SIG-M5 treated with dmso at 0.1 percent for 504 hours (cell line): ENCODE measurements around the gene WNT4.

Experiments used
- DNase-seq: peaks from one replicate; lab custom pipeline; 2025; ENCODE audit not compliant: unreplicated experiment; lab: John Stamatoyannopoulos, UW

The WNT4 gene

DNA sequence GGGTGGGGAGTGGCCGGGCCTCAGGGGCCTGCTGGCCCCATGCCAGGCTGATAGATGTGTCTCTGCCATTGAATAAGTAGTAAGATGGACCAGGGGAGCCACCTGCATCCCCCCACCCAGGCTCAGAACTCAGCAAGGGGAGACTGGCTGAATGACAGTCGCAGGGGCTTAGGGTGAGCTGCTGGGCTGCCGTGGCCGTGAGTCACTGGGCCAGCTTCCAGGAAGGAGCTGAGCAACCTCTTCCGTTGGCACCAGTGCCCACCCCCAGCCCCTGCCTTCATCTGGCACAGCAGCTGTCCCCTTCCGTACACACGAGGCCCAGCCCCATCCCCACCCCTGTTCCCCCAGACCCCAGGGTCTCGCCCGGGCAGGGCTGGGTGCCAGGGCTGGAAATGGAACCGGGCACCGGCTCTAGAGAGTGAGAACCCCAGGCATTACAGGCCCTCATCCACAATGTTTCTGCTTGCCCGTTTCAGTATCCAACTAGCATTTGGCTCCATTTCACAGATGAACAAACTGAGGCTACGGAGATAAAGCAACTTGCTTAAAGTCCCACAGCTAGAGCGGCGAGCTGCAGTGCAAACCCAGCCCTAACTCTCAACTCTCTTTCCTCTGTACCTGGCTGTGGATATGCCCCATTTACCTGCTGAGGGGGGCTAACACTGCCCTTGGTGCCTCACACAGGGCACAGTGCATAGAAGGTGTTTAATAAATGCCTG lies 10.2 kb downstream of the WNT4 start:
- no peak for DNase-seq

DNA sequence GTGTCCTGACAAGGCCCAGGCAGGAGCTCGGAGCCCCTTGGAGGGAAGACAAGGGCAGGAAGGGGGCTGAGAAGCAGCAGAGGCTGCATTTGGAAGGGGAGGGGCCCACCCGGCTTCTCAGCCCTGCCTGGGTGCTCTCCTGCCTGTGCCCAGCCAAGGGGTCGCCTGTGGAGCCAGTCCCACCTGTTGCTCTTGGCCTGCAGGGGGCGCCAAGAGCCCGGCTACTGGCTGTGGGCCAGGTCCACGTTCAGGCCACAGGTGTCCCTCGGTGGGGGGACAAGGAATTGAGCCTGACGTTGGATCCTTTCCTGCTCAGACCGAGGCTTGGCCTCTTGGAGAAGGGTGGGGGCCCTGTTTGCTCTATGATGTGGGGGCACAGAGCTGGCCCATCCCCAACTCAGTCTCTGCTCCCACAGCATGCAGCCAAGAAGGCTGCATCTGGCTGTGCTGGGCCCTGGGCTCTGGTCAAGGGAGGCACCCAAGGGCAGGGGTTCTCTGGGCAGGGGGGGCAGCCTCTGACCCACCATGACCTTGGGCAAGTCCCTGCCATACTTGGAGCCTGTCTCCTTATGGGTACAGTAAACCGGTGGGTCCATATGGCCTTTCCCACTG lies 10.9 kb downstream of the WNT4 start:
- no peak for DNase-seq

DNA sequence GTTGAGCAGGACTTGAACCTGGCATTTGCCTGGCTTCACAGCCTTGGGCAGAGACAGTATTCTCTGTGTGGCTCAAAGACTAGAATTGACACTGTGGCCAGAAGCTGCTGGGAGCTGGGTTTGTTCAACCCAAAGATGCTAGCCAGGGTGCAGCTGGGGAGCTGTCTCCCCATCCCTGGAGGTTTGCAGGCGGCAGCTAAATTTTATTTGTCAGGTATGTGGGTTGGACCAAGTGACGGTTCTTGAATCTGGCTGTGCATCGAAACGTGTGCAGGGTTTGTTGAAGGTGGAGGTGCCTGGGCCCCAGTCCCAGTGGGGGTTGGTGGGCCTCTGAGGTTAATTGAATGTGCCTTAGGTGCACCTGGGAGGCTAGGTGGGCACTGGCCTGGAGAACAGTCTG lies 11.8 kb downstream of the WNT4 start:
- DNase-seq = no peak

DNA sequence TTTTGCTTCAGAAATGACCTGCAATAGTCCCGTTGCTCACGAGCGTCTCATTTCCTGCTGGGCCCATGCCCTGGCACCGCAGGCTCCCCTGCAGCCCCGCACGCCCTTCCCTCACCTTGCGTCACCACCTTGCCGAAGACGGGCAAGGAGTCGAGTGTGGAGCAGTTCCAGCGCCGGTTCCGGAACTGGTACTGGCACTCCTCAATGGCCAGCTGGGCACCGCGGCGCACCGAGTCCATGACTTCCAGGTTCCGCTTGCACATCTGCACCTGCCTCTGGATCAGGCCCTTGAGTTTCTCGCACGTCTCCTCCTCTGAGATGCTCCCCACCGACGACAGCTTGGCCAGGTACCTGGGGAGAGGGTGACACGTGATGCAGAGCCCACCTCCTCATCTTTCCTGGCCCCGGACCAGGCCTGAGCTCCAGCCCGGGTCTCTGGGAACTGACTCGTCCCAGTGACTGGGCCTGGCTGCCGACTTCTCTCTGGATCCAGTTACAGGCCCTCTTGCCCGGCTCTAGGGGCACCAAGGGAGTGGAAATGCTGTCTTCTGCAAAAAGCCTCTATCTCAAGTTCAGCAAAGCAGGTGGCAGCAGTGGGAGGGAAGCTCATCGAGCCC lies 13.3 kb downstream of the WNT4 start:
- DNase-seq = no peak

DNA sequence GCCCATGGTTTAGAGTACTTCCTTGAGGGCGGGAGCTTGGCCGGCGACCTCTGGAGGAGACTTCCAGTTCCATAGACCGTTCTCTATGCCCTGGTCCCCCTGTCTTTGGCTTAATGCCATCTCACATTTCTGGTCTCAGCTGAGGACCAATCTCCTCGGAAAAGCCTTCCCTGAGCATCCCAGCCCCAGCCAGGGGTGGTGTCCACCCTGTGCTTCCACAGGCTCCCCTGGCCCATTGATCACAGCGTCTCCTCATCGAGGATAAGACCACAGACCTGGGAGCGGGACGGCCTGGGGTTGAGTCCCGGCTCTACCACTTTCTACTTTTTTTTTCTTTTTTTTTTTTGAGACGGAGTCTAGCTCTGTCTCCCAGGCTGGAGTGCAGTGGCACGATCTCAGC lies 14.5 kb downstream of the WNT4 start:
- no peak for DNase-seq

DNA sequence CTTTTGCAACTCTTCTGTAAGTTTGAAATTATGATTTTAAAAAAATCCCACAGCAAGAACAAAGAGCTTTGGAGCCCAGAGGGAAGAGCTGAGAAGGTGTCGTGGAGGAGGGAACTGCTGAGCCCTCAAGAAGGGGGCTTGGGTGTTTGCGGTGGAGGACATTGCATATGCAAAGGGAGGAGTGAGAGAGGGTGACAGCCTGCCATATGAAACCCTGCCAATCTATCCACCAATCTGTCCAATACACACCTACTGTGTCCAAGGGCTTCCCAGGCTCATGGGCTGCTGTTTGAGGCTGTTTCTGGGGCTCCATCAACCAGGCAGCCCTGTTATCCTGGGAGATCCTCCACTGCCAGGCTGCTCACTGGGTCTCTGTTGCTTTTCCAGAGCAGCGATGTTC lies 15.2 kb downstream of the WNT4 start:
- DNase-seq = no peak

DNA sequence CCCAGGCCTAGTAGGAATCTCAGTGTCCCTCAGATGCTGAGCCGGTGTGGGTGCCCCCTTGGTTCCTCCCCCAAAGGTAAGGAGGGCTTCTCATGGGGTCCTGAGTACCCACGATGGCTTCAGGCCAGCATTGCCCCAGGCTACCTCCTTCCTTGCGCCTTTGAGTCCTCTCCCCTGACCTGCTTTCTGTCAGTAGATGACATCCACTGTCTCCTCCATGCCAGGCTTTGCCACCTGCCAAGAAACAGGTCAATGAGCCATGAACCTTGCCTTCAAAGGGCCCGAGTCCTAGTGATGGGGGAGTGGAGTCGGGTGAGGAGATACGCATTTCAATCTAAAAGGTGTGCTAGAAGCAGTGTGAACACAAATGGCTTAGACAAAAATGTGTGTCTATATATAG lies 15.6 kb downstream of the WNT4 start:
- no peak for DNase-seq

DNA sequence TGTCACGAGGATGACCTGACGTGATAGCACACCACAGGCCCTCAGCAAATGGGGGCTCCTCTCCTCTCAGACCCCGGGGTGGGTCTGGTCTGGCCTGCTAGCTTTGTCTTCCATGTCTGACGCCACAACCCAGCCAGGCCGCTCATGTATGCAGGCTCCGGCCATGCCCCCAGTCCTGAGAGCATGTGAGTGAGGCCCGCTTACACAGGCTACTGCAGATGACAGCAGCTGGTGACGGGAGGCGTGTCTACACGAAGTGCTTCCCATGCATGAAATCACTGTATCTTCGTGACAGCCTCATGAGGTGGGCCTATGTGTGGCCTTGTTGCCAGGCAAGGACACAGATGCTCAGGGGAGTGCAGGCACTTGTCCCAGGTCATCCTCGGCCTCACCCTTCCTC lies 16.4 kb downstream of the WNT4 start:
- DNase-seq = no peak

DNA sequence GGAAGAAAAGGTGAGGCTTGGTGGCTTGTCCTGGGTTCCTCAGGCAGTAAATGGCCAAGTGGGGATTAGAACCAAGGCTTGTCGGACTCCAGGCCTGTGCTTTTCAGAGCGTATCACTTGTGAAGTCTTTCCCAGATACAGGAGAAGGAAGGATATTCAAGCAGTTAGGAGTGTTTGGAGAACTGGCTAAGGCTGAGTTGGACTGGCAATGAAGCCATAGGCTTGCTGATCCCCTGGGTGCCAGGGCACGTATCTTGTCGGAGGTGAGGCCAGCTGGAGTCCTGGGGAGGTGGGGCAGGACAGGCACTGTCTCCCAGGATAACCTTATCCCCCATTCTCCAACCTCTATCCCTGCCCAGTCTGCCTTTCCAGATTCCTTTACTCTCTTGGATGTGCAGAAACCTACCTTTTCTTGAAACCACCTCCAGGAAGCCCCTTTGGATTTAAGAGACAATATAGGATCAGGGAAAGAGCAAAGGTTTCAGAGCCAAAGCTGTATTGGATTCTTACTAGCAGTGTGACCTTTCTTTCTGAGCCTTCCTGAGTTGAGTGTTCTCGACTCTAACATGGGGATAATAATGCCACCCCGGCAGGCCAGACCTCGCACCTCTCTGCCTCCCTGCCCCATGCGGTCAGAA lies 18.2 kb downstream of the WNT4 start:
- no peak for DNase-seq

DNA sequence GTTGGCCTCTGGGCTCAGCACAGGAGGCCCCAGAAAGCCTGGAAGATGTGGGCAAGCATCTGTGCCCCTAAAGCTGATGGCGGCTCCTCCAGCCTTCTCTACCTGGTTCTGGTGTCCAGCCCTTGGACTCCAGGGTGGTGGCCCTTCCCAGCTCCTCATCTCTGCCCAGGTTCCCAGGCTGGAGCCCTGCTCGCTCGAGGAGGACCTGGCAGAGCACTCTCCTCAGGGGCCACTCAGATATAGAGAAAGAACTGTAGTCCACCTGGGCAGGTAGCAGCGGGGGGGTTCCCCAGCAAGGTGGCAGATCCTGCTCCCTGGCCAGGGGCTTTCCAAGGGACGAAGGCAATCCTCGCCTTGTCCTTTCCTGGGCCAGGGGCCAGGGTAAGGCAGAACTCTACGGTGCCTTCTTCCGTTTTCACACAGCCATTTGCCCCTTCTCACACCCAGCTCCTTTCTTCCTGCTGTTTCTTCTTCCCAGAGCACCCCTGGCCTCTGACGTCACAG lies 18.9 kb downstream of the WNT4 start:
- no peak for DNase-seq

DNA sequence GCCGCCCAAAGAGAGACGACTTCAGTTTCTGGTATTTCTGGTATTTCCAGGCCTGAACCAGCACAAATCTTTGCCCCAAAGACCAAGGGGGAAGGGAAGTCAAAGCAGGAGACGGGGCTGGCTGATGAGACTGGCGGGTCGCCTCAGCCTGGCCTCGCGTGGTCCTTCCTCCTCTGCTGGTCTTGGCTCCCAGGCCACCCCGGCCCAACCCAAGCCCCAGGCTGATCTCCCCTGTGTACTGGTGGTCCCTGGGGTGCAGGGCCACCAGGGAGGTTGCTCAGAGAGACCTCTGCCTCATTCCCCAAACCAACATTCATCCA lies 19.9 kb downstream of the WNT4 start:
- DNase-seq = no peak

DNA sequence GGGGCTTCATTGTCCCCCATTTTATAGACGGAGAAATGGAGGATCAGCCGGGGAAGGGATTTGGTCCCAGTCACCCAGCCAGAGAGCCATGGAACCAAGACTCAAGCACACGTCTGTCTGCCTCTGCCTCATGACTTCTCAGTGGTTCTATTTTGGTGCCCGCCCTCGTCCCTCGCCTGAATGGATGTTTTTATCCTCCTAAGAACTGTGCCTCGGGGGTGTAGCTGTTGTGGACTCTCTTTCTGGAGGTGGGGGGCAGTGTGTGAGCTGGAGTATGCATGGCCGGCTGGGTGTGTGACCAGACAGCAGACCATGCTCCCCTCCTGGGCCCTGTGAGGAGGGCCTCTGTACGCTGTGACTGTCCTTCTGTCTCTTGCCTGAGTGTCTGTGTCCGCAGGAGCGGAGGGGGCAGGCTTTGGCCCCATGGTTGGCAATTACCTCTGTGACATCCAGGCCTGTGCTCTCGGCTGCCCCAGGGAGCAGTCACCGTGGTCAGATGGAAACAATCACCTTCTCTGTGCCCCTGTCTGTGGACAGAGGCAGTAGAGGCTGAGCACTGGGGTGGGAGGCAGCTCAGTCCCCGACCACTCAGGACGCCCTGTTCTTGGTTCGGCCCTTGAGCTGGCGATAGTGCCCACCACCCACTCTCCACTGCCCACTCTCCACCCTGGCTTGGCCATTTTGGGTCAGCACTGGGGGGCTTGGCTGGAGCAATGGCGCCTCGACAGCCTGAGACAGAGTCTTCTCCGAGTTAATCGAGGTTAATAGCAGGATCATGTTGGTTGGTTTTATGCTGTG lies 20.4 kb downstream of the WNT4 start:
- DNase-seq = no peak

DNA sequence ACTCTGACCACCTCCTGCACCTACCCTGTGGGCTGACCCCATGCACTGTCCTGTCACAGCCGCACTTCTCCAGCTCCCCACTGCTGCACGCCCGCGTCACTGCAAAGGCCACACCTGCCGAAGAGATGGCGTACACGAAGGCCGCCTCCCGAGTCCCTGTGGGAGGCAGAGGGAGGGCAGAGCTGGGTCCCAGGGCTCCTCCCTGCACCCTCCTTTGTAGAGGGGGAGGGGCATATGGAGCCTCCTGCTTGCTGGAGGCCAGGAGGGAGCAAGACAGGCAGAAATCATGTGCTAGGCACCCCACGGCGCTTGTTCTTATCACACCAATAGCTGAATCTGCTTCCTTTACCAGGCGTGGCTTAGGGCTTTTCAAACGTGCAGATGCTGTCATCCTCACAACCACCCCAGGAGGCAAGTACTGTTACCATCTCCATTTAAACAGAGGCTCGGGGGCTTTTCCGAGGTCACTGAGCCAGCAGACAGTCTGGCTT lies 21.4 kb downstream of the WNT4 start:
- DNase-seq = no peak

DNA sequence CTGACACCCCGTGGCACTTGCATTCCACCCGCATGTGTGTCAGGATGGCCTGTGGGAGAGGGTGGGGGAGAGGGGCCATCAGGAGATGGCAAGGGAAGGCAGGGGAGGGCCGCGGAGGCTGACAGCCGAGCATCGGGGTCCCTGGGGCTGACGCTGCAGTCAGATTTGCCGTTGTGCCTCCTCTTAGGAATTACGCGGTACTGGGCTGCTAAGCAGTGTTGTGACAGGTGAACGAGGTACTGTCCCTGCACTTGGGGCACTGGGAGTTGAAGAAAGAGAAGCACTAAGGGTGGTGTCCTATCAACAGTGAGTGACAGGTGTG lies 22.5 kb downstream of the WNT4 start:
- DNase-seq = no peak

DNA sequence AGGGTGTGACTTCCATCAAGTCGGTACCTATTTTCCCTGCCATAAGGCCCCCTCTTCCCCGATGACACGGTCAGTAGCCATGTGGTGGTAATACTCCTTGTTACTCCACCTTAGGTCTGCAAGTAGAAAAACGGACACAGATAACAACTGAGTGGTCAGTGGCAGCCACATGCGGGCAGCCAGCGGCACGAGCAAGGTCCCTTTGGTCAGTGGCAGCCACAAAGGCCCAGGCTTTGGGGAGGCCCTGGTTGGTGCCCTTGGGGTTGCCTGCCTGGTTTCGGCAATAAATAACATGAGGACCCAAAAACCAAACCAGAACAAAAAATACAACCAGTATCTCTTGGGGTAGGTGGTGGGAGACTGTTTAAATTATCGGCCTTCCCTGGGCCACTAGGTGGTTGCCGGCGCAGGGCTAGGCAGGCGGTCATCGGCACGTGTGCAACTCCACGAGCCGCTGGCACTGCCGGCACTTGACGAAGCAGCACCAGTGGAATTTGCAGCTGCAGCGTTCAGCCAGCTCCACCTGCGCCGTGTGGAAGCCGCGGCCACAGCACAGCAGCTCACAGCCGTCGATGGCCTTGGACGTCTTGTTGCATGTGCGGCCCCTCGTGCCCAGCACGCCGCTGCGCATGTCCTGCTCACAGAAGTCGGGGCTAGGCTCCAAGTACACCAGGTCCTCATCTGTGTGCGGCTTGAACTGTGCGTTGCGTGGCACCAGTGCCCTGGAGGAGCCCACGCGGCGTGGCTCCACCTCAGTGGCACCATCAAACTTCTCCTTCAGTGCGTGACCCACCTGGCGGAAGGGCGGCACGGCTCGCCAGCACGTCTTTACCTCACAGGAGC lies 23.1 kb downstream of the WNT4 start:
- DNase-seq = no peak

DNA sequence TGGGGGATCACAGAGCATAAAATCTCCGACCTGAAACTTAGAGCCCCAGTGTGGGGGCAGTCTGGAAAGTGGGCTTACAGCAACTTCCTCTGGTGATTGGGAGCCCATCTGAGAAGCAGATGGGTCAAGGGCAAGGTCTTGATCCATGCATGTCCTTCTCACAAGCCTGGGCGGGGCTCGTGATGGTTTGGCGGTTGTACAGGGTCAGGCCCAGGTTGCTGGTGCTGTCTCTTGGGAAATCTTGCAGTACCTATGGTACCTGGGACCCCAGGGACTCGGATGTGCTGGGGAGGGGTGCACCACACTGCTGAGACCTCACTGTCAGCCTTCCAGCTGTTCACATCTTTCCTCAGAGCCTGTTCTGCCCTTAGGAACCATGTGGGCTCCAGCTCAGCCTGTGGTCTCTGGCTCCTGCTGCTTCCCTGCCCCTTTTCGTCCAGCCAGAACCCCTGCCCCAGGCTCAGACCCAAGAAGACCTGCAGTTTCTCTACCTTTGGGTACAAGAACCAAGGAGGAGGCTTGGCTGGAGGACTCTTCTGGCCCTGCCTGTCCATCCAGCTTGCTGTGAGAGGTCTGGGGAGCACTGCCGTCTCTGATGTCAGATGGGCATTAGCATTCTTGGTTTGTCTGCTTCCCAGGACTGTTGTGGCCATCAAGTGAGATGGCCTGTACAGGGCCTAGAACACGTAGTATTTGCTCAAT lies 24.5 kb downstream of the WNT4 start:
- no peak for DNase-seq

DNA sequence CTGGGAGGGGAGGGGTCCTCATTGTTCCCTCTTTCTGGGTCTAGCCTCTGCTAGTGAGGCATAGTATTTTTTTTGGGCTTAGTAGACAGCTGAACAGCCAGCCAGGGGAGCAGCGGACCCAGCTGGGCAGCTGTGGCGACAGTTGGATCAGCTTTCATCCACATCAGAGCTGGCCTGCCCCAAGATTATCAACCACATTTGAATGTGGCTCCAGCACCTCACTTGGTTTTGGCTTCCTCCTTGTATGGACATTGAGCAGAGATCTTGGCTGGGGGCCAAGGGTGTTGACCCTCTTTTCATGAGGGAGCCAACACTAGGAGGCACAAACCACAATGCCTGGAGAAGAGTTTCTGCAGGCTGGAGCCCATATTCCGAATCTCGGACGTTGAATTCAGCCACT lies 25.0 kb downstream of the WNT4 start:
- no peak for DNase-seq

DNA sequence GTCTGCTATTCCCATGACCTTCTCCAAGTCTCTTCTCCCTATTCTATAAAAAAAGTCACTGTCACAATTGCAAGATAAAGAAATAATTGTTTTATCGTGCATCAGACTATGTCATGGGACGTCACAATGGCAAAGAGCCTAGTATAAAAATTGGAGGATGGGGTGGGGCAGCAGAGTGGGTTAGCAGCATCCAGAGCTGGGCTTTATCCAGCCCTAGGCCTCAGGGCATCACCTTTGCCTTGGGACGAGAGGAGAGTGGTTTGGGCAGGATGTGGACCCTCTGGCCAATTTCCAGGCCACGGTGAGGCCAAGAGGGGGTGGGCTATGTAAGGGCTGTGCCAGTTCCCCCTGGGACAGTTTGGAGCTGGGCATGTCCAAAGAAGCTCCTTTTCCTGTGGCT lies 25.7 kb downstream of the WNT4 start:
- no peak for DNase-seq

DNA sequence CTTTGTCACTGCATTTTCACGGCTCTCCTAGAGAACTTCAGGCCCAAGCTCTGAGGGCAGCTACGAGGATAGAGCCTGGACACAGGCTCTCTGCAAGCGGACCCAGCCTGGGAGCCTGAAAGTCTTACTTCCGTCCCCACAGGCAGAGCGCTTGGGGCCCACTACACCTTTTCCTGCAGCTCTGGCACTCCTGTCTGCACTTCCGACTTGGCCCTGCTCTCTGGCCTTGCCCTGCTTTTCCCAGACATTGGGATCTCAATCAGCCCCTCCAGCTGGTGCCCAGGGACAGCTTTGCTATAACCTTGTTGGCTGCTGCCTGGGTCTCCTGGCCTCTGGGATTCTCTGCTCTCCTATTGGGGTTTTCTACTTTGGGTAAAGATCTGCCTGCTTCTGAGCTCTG lies 27.6 kb downstream of the WNT4 start:
- DNase-seq = no peak
